Activated CD4-positive, alpha-beta T cell treated with anti-CD3 and anti-CD28 coated beads for 24 hours (primary cell): ENCODE data around the gene ABTB1.
"Not testable (repeated sequence)": the region's sequence is repeated elsewhere in the genome, so short reads cannot be mapped to it uniquely, and the experiment has no call there.

Experiments used
- DNase-seq, 2 donors: peaks; one replicate each; pipeline ENCODE4 v3.0.0-alpha.2; 2020; ENCODE audit warnings: low read depth in 2 of 2

The ABTB1 gene

DNA sequence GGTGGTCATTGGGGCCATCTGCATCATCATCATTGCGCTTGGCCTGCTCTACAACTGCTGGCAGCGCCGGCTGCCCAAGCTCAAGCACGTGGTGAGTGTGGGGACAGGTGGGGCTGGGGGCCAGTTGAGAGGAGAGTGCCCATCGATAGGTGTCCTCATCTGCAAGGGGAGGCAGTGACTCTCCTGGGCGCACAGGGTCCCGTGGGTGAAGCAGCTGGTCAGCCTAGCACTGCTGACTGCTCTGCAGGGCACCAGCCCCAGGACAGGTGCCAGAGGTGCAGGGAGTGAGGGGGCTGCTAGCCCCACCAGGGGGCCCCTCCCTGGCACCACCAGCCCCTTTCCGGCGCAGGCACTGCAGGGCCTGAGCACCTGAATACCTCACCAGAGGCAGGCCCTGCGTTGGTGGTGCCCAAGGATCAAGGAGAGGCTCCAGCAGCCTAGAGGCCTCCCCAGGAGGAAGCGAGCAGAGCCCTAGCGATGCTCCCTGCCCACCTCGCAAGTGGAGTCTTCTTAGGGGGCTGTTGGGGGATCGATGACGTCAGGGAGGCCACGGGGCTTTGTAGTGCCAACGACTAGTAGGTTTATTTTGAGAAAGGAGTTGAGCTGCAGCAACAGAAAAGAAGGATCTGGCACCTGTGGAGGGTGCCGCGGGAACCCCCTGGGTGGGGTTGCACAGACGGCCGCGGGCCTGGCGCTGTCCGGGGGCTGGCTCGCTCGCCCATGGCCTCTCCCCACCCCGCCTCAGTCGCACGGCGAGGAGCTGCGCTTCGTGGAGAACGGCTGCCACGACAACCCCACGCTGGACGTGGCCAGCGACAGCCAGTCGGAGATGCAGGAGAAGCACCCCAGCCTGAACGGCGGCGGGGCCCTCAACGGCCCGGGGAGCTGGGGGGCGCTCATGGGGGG lies 976 bp upstream of the ABTB1 start:
- DNase-seq = peak in 1 of 2 donors; percentile 22

DNA sequence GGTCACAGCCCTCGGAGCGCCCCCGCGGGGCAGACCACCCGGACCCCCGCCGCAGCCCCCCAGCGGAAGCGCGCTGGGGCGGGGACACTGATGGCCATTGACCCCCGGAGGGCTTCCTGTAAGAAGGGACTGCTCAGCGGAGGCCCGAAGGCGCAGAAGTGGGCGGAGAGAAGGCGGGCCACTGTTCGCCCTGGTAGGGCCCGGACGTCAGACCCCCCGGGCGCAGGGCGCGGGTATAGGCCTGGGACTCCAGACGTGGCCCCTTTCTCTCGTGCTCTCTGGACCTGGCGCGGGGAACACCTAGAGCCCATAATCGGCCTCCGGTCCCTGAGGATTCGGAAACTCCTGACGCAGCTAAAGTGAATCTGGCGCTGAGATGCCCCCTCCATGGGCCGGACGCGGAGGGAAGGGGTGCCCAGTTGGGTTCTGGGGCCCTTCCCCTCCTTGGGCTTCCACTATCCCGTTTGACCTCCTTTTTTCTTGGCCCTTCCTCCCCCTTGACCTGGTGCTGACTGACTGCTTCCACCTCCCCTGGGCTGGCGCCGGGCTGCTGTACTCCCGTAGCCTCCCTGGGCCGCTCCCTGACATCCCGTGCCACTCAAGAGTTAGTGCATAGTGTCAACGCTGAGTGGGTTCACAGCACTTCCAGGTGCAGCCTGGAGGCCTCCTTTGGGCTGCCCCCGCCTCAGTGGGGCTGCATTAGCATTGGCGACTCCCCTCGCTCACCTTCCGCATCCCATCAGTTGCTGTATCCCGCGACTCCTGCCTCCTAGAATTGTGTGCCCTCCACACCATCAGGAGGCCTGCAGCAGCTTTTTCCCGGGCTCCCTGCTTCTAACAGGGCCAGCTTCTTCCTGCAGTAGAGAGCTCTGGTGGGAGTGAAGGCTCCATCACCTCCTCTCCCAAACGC lies 694 bp downstream of the ABTB1 start:
- DNase-seq = peak in 1 of 2 donors; percentile 31

DNA sequence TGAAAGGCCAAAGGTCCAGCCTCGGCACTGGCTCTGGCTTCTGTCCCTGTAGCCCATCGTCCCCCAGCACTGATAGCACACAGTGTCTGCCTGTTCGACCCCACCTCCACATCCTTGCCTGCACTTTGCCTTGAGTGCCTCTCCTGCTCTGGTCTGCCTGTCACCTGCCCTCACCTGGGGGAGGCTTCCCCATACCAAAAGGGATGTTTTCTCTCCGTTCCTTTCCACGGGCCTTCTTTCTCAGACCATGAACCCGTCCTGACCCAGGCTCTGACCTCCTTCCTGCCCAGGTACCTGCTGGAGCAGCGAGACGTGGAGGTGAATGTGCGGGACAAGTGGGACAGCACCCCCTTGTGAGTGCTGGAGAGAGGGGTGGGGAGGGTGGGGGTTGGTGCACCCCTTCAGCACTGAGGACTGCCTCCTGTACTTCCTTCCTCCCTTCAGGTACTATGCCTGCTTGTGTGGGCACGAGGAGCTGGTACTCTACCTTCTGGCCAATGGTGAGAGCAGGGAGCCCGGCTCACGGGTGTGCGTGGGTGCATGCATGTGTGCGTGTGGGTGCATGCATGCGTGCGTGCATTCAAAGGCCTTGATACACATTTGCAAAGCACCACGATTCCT lies 1.5 kb downstream of the ABTB1 start:
- DNase-seq = no peak

DNA sequence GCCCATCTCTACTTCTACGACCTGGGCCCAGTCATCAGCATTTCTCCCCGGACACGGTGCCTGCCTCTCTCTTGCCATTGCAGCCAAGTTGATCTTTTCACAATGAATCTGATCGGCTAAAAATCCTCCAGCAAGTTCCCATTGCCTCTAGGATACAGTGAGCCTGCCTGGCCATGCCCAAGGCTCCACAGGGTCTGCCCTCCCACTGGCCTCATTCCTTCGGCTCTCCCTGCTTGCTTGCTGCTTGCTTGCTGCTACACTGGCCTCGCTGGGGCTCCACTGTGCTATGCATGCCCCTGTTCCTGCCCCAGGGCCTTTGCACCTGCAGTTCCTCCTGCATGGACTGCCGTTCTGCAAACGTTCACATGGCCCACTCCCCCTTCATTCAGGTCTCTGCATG lies 2.0 kb downstream of the ABTB1 start:
- no peak for DNase-seq

GRCh38 chr3:127675651-127676391 lies 3.1 kb downstream of the ABTB1 start:
- DNase-seq = no peak

DNA sequence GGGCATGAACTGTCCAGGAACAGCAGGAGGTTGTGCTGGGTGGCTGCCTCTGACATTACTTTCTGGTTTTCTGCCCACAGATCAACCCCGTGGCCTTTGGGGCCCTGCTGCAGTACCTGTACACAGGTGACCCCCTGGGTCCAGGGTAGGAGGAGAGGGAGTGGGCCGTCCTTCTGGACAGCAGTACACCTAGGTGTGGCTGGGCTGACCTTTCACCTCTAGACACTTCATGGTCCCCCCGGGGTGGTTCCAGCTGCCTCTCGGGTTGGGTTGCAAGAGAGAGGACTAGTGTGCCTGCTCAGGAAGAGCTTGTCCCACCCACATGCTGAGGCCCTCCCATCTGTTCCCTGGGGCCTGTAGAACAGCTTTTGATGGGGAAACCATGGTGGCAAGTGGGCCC lies 3.7 kb downstream of the ABTB1 start:
- DNase-seq = no peak

- DNase-seq = no peak
Measured at GRCh38 chr3:127676921-127677351, 4.2 kb downstream of the ABTB1 start.

- no peak for DNase-seq
Measured at GRCh38 chr3:127677541-127678314, 5.0 kb downstream of the ABTB1 start.

- no peak for DNase-seq
Measured at GRCh38 chr3:127678315-127678599, 5.5 kb downstream of the ABTB1 start.

- DNase-seq = no peak
Measured at GRCh38 chr3:127678611-127679533, 6.1 kb downstream of the ABTB1 start.

DNA sequence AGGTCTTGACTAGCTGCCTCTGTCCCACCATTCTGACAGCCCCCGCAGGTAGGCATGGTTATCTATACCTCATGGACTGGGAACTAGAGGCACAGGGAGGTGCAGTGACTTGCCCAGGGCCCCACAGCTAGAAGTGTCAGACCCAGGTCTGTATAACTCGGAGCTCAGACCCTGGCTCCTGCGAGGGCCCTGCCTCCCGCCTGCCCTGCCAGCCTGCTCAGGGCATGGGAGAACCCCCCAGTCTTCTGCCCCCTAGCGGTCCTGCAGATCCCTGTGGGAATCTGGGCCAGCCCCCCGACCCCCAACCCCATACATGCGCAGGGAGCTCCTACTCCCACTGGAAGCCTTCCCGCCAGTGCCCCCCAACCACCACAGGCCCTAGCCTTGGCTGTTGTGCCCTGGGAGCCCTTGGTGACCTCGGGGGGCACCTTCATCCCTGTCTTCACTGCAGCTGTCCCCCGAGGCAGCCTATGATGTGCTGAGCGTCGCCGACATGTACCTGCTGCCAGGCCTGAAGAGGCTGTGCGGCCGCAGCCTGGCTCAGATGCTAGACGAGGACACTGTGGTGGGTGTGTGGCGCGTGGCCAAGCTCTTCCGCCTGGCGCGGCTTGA lies 6.9 kb downstream of the ABTB1 start:
- no peak for DNase-seq

DNA sequence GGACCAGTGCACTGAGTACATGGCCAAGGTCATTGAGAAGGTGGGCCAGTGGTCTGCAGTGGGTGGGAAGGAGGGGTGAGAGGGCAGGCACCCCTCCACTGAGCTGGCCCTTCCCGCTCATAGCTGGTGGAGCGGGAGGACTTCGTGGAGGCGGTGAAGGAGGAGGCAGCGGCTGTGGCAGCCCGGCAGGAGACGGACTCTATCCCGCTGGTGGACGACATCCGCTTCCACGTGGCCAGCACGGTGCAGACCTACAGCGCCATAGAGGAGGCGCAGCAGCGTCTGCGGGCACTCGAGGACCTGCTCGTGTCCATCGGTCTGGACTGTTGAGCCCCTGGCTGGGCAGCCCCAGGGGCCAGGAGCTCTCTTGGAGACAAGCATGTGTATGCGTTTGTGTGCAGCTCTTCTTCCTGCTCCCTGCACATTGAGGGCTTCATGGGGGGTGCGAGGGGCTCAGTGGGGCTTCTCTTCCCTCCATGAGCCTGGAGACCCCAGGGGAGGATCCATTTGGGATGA lies 7.5 kb downstream of the ABTB1 start:
- no peak for DNase-seq

DNA sequence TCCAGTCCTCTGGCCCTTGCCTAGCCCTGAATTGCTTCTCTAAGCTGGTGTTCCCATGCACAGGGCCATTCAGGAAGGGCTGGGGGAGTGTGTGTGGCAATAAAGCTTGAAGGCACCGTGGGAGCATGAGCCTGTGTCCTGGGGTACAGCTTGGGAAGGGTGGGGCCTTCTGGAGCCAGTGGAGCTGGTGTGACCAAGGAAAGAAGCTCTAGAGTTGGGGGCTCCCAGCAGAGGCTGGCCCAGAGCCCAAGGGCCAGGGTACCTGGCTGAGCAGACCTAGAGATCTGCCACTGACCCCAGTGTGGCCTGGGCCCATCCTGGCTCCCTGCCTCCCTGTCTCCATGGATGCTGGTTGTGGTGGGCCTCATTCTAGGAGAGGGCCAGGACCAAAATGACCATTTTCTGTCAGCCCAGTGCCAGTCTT lies 8.1 kb downstream of the ABTB1 start:
- no peak for DNase-seq

GRCh38 chr3:127682175-127682554 lies 9.4 kb downstream of the ABTB1 start:
- DNase-seq = not testable (repeated sequence)

GRCh38 chr3:127682561-127682960 lies 9.8 kb downstream of the ABTB1 start:
- no peak for DNase-seq

GRCh38 chr3:127684871-127685707 lies 12.3 kb downstream of the ABTB1 start:
- no peak for DNase-seq

- DNase-seq = no peak
Measured at GRCh38 chr3:127685708-127686511, 13.2 kb downstream of the ABTB1 start.
